AG04450 (cell line): Measurements from ENCODE around the gene MISP. TPM values are rescaled to one million over a fixed set of nuclear protein-coding genes. Genes with fewer than 3 reads are reported as not detected.
A peak's percentile ranks its signal among the peaks of the same experiment; 100 is the strongest.

Experiments
- CTCF ChIA-PET: fragments of 300-600, 350-600 bp; formaldehyde crosslinking; extraction: SDS; loops from one replicate; lab custom pipeline; 2022; ENCODE audit warnings: antibody characterized with exemption, inconsistent platforms; lab: Charles Lee
- POLR2A ChIA-PET: fragments of 350-600 bp; formaldehyde crosslinking; extraction: SDS; loops from one replicate; lab custom pipeline; 2021; ENCODE audit warnings: antibody characterized with exemption, inconsistent platforms; lab: Yijun Ruan, JAX
- DNase-seq: peaks from one replicate; pipeline ENCODE4 v3.0.0-alpha.2; 2011; ENCODE audit warnings: low read depth, low spot score
- H3K27ac ChIP-seq: one replicate; pipeline ENCODE4 v1.5.1; 2012; ENCODE audit warnings: low read depth, low read length, control low read depth
- H3K27me3 ChIP-seq: one replicate; pipeline ENCODE4 v1.6.0; 2012; ENCODE audit warnings: low read length; ENCODE audit not compliant: control insufficient read depth, insufficient read depth
- H3K4me3 ChIP-seq: 2 replicates; pipeline ENCODE4 v1.5.1; 2011; ENCODE audit warnings: mild to moderate bottlenecking, low read depth, low read length, control low read depth
- H3K9me3 ChIP-seq: 2 replicates; pipeline ENCODE4 v1.5.1; 2012; ENCODE audit warnings: low read length; ENCODE audit not compliant: control insufficient read depth, insufficient read depth
- CTCF ChIP-seq: IDR thresholded peaks from 2 replicates; pipeline ENCODE4 v1.5.1; 2011; ENCODE audit warnings: low read depth, low read length, control low read depth, inconsistent platforms
- polyA plus RNA-seq: library from polyadenylated mRNA; depleted of rRNA; stranded (reverse); fragments of >200 nt; gene quantifications from 2 replicates; pipeline ENCODE4 v1.2.3, GENCODE V29; 2011

MISP gene
- polyA plus RNA-seq, 1 experiment, result 0.09 TPM

- TF ChIP-seq CTCF, result no peak
- peak; percentile 69 for DNase-seq
- H3K27me3 ChIP-seq, result no peaks in the 10 kb centered on the region
- H3K27ac ChIP-seq, result peak overlapping the region; percentile 98
- no peak overlapping the region for H3K4me3 ChIP-seq
- peaks cover 21% of the 10 kb centered on the region for H3K9me3 ChIP-seq
- ChIA-PET CTCF (interaction anchor here (0.6 to 1.5 kb wide), 3 partner anchors 17 to 146 kb away, joined by 3 to 11 read pairs (median 5); no protein-coding TSS in a partner anchor), POLR2A (interaction anchor here (0.6 to 1.4 kb wide), 9 partner anchors 10 to 1700 kb away, joined by 3 to 5 read pairs (median 3); partner anchors contain the start of gene GPX4)
Measured at GRCh38 chr19:752652-753517, 2.0 kb downstream of the MISP start.

- no peak for DNase-seq
- no peak overlapping the region for H3K4me3 ChIP-seq
- ChIA-PET POLR2A (no interaction called here), CTCF (no interaction called here)
- TF ChIP-seq CTCF, result no peak
- H3K9me3 ChIP-seq, result peaks cover 22% of the 10 kb centered on the region
- no peak overlapping the region for H3K27ac ChIP-seq
- no peaks in the 10 kb centered on the region for H3K27me3 ChIP-seq
Measured at GRCh38 chr19:754530-754929, 3.6 kb downstream of the MISP start.

- Histone ChIP-seq H3K27me3 (no peaks in the 10 kb centered on the region), H3K27ac (no peak overlapping the region), H3K4me3 (no peak overlapping the region), H3K9me3 (peaks cover 22% of the 10 kb centered on the region)
- DNase-seq, result no peak
- TF ChIP-seq CTCF, result no peak
- ChIA-PET POLR2A (no interaction called here), CTCF (interaction anchor here (1.4 kb wide), 1 partner anchor 15 kb away, joined by 4 read pairs; no protein-coding TSS in a partner anchor)
Measured at GRCh38 chr19:755063-755462, 4.2 kb downstream of the MISP start.

- CTCF ChIA-PET, result interaction anchor here (1.4 kb wide), 1 partner anchor 13 kb away, joined by 4 read pairs; no protein-coding TSS in a partner anchor
- POLR2A ChIA-PET, result no interaction called here
Measured at GRCh38 chr19:756236-756635, 5.3 kb downstream of the MISP start.

More at GRCh38 chr19:756236-756635, 5.3 kb downstream of the MISP start:
- H3K9me3 ChIP-seq, result peaks cover 22% of the 10 kb centered on the region
- TF ChIP-seq CTCF, result no peak
- no peak overlapping the region for H3K4me3 ChIP-seq
- no peaks in the 10 kb centered on the region for H3K27me3 ChIP-seq
- no peak overlapping the region for H3K27ac ChIP-seq
- DNase-seq, result no peak
